ENCODE measurements around the gene SCP2.

The SCP2 gene

GRCh38 chr1:53086491-53087070 is 159.5 kb downstream of the SCP2 start:
- no peaks in the 10 kb centered on the region for H3K36me3 ChIP-seq (ENCODE audit: control insufficient read depth in 2 of 2, insufficient read depth in 2 of 2, low read length in 2 of 2)

GRCh38 chr1:53087332-53088285 is 160.5 kb downstream of the SCP2 start:
- H3K27me3 ChIP-seq (ENCODE audit: control insufficient read depth in 2 of 2, insufficient read depth in 2 of 2, low read length in 2 of 2) = no peaks in the 10 kb centered on the region
- H3K36me3 ChIP-seq (ENCODE audit: control insufficient read depth in 2 of 2, insufficient read depth in 2 of 2, low read length in 2 of 2) = no peaks in the 10 kb centered on the region
- peaks cover 6 to 10% of the 10 kb centered on the region in 2 donors for H3K4me1 ChIP-seq (ENCODE audit: control insufficient read depth in 2 of 2, insufficient read depth in 2 of 2, low read length in 2 of 2)
- H3K9ac ChIP-seq (ENCODE audit: low read depth in 1 of 2, low read length in 2 of 2) = no peak overlapping the region
- H3K4me3 ChIP-seq (ENCODE audit: low read length in 2 of 2) = no peak overlapping the region
- no peaks in the 10 kb centered on the region for H3K9me3 ChIP-seq (ENCODE audit: control insufficient read depth in 2 of 2, low read length in 2 of 2)
- no peak overlapping the region for H3K27ac ChIP-seq (ENCODE audit: low read depth in 2 of 2, low read length in 2 of 2)

More at GRCh38 chr1:53086491-53087070, 159.5 kb downstream of the SCP2 start:
- Histone ChIP-seq H3K4me1 (ENCODE audit: control insufficient read depth in 2 of 2, insufficient read depth in 2 of 2, low read length in 2 of 2) (peaks cover 6 to 10% of the 10 kb centered on the region in 2 donors), H3K9me3 (ENCODE audit: control insufficient read depth in 2 of 2, low read length in 2 of 2) (no peaks in the 10 kb centered on the region), H3K27ac (ENCODE audit: low read depth in 2 of 2, low read length in 2 of 2) (no peak overlapping the region), H3K4me3 (ENCODE audit: low read length in 2 of 2) (no peak overlapping the region), H3K9ac (ENCODE audit: low read depth in 1 of 2, low read length in 2 of 2) (no peak overlapping the region), H3K27me3 (ENCODE audit: control insufficient read depth in 2 of 2, insufficient read depth in 2 of 2, low read length in 2 of 2) (no peaks in the 10 kb centered on the region)

- no peaks in the 10 kb centered on the region for H3K27me3 ChIP-seq (ENCODE audit: control insufficient read depth in 2 of 2, insufficient read depth in 2 of 2, low read length in 2 of 2)
- no peak overlapping the region for H3K9ac ChIP-seq (ENCODE audit: low read depth in 1 of 2, low read length in 2 of 2)
- no peak overlapping the region for H3K4me3 ChIP-seq (ENCODE audit: low read length in 2 of 2)
- H3K9me3 ChIP-seq (ENCODE audit: control insufficient read depth in 2 of 2, low read length in 2 of 2) = no peaks in the 10 kb centered on the region
- H3K4me1 ChIP-seq (ENCODE audit: control insufficient read depth in 2 of 2, insufficient read depth in 2 of 2, low read length in 2 of 2) = peaks cover 6 to 10% of the 10 kb centered on the region in 2 donors
- no peaks in the 10 kb centered on the region for H3K36me3 ChIP-seq (ENCODE audit: control insufficient read depth in 2 of 2, insufficient read depth in 2 of 2, low read length in 2 of 2)
- H3K27ac ChIP-seq (ENCODE audit: low read depth in 2 of 2, low read length in 2 of 2) = no peak overlapping the region
Measured at GRCh38 chr1:53088616-53089300, 161.7 kb downstream of the SCP2 start.

GRCh38 chr1:53089478-53090226 is 162.6 kb downstream of the SCP2 start:
- Histone ChIP-seq H3K9me3 (ENCODE audit: control insufficient read depth in 2 of 2, low read length in 2 of 2) (no peaks in the 10 kb centered on the region), H3K27me3 (ENCODE audit: control insufficient read depth in 2 of 2, insufficient read depth in 2 of 2, low read length in 2 of 2) (no peaks in the 10 kb centered on the region), H3K36me3 (ENCODE audit: control insufficient read depth in 2 of 2, insufficient read depth in 2 of 2, low read length in 2 of 2) (no peaks in the 10 kb centered on the region), H3K27ac (ENCODE audit: low read depth in 2 of 2, low read length in 2 of 2) (no peak overlapping the region), H3K4me3 (ENCODE audit: low read length in 2 of 2) (no peak overlapping the region), H3K4me1 (ENCODE audit: control insufficient read depth in 2 of 2, insufficient read depth in 2 of 2, low read length in 2 of 2) (peaks cover 6 to 10% of the 10 kb centered on the region in 2 donors), H3K9ac (ENCODE audit: low read depth in 1 of 2, low read length in 2 of 2) (no peak overlapping the region)

- H3K4me3 ChIP-seq (ENCODE audit: low read length in 2 of 2) = no peak overlapping the region
- no peak overlapping the region for H3K9ac ChIP-seq (ENCODE audit: low read depth in 1 of 2, low read length in 2 of 2)
- H3K27me3 ChIP-seq (ENCODE audit: control insufficient read depth in 2 of 2, insufficient read depth in 2 of 2, low read length in 2 of 2) = no peaks in the 10 kb centered on the region
- H3K4me1 ChIP-seq (ENCODE audit: control insufficient read depth in 2 of 2, insufficient read depth in 2 of 2, low read length in 2 of 2) = peaks cover 6 to 10% of the 10 kb centered on the region in 2 donors
- H3K9me3 ChIP-seq (ENCODE audit: control insufficient read depth in 2 of 2, low read length in 2 of 2) = no peaks in the 10 kb centered on the region
- H3K36me3 ChIP-seq (ENCODE audit: control insufficient read depth in 2 of 2, insufficient read depth in 2 of 2, low read length in 2 of 2) = no peaks in the 10 kb centered on the region
- H3K27ac ChIP-seq (ENCODE audit: low read depth in 2 of 2, low read length in 2 of 2) = no peak overlapping the region
Measured at GRCh38 chr1:53090227-53091147, 163.4 kb downstream of the SCP2 start.

DNA sequence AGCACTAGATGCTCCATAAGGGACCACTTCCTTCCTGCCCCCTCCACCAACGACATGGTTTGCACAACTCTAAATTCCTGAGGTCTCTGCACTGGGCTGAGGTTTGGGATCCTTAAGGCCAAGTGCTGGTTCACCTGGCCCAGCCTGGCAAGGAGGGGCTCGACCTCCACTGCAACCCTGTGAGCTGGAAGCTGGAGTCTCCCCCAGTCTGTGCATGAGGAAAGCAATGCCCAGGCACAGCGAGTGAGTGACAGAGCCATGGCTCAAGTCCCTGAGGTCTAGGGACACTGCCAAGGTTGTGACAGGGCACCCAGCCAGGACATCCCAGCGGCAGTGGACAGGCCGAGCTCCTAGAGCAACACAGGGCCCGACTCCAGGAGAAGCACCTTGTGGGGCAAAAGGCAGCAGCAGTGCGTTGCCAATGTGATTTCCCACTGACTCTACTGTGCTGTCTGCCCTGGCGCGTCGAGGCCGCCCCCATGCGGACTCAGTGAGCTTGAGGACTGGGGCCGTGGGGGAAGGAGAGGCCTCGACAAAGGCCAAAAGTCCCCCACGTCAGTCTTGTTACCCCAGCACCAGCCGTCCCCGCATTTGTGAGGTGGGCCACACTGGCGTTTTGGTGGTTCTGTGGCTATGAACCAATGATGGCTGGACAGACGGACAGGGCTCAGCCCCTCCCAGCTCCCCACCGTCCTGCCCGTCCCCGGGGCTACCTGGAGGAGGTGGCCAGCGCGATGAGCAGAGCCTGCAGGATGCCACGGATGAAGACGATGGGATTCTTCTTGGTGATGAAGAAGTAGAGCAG is 165.0 kb downstream of the SCP2 start:
- Histone ChIP-seq H3K9ac (ENCODE audit: low read depth in 1 of 2, low read length in 2 of 2) (no peak overlapping the region), H3K4me3 (ENCODE audit: low read length in 2 of 2) (no peak overlapping the region), H3K36me3 (ENCODE audit: control insufficient read depth in 2 of 2, insufficient read depth in 2 of 2, low read length in 2 of 2) (no peaks in the 10 kb centered on the region)

DNA sequence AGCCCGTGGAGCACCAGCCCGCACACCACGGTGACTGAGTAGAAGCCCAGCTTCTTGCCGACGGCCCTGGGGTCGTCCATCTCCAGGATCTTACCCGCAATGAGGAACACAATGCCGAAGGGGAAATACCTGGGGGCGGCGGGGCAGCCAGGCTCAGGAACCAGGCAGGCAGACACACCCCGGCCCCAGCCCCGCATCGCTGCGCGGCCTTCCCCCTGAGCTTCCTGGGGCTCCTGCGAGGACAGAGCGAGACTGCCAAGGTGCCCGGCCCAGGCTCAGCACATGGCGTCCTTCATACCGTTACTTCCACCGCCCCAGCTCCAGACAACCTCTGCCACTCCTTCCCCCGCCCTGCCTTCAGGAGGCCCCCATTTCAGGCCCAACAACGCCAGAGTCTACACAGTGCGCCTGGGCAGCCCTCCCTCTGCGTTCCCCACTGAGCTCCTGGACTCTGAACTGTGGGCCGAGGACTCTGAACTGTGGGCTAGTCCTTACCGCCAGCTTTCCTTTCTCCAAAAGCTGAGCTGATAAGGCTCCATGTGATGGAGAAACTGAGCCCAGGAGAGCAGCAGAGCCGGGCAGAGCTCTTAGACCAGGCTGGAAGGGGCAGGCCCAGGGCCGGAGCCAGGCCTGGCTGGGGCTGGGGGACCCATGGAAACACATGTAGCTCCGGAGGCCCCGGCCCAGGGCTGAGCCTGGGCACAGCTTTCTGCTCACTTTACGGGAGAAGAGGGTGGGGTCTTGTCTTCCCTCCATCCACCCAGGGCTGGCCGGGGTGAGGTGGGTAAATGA is 165.8 kb downstream of the SCP2 start:
- Histone ChIP-seq H3K4me3 (ENCODE audit: low read length in 2 of 2) (no peak overlapping the region), H3K9ac (ENCODE audit: low read depth in 1 of 2, low read length in 2 of 2) (no peak overlapping the region), H3K9me3 (ENCODE audit: control insufficient read depth in 2 of 2, low read length in 2 of 2) (no peaks in the 10 kb centered on the region), H3K36me3 (ENCODE audit: control insufficient read depth in 2 of 2, insufficient read depth in 2 of 2, low read length in 2 of 2) (no peaks in the 10 kb centered on the region), H3K27ac (ENCODE audit: low read depth in 2 of 2, low read length in 2 of 2) (no peak overlapping the region), H3K27me3 (ENCODE audit: control insufficient read depth in 2 of 2, insufficient read depth in 2 of 2, low read length in 2 of 2) (no peaks in the 10 kb centered on the region), H3K4me1 (ENCODE audit: control insufficient read depth in 2 of 2, insufficient read depth in 2 of 2, low read length in 2 of 2) (peaks cover 6 to 10% of the 10 kb centered on the region in 2 donors)

More for the DNA sequence above, 165.0 kb downstream of the SCP2 start:
- Histone ChIP-seq H3K27me3 (ENCODE audit: control insufficient read depth in 2 of 2, insufficient read depth in 2 of 2, low read length in 2 of 2) (no peaks in the 10 kb centered on the region), H3K9me3 (ENCODE audit: control insufficient read depth in 2 of 2, low read length in 2 of 2) (no peaks in the 10 kb centered on the region), H3K4me1 (ENCODE audit: control insufficient read depth in 2 of 2, insufficient read depth in 2 of 2, low read length in 2 of 2) (peaks cover 6 to 10% of the 10 kb centered on the region in 2 donors), H3K27ac (ENCODE audit: low read depth in 2 of 2, low read length in 2 of 2) (no peak overlapping the region)

DNA sequence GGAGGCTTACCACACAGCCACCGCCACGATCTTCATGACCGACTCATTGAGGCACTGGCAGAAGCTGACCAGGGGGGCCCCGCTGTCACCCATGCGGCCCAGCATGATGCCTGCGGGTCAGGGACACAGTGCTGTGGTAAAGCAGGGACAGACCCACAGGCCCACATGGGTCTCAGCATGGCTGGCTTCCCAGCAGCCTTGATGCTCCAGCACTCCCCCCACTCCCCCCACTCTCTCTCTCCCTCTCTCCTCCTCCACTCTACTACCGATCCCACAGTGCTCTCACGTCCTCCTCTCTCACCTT is 166.3 kb downstream of the SCP2 start:
- Histone ChIP-seq H3K9me3 (ENCODE audit: control insufficient read depth in 2 of 2, low read length in 2 of 2) (peaks cover 0 to 2% of the 10 kb centered on the region in 2 donors), H3K4me1 (ENCODE audit: control insufficient read depth in 2 of 2, insufficient read depth in 2 of 2, low read length in 2 of 2) (peaks cover 6 to 10% of the 10 kb centered on the region in 2 donors), H3K4me3 (ENCODE audit: low read length in 2 of 2) (no peak overlapping the region), H3K36me3 (ENCODE audit: control insufficient read depth in 2 of 2, insufficient read depth in 2 of 2, low read length in 2 of 2) (no peaks in the 10 kb centered on the region), H3K27ac (ENCODE audit: low read depth in 2 of 2, low read length in 2 of 2) (no peak overlapping the region), H3K9ac (ENCODE audit: low read depth in 1 of 2, low read length in 2 of 2) (no peak overlapping the region), H3K27me3 (ENCODE audit: control insufficient read depth in 2 of 2, insufficient read depth in 2 of 2, low read length in 2 of 2) (no peaks in the 10 kb centered on the region)

Data from mucosa of rectum (tissue), 2 donors.